Small intestine (tissue), 4 donors: ENCODE results near the gene LIMK1. TPM values are rescaled to one million over a fixed set of nuclear protein-coding genes. Genes with fewer than 3 reads are reported as not detected.

Source experiments
- polyA plus RNA-seq, 4 donors: library from polyadenylated mRNA; stranded (reverse) in 3 of 4; unstranded in 1 of 4; fragments of 200-250 nt in 3 of 4; fragments of 120-200 nt in 1 of 4; gene quantifications; one replicate each; pipeline versions ENCODE4 v1.2.1 to v1.2.3, GENCODE V29; 2013
- donor health status: healthy with polysubstance abuse.
- donor health status: Bipolar disorder and iron deficiency.
- donor health status: healthy.

LIMK1 gene
- polyA plus RNA-seq, 4 donors: 2.0 to 8.7 (median 7.0) TPM

Other genes with a start within 250 kb of the LIMK1 start
- 10 to 100 TPM in 1 of 4 donors, 1 to 10 TPM in 1, under 1 TPM in 2; 0.89 to 14.4 (median 2.5) TPM for gene METTL27, start 241.3 kb upstream of the LIMK1 start, polyA plus RNA-seq
- under 1 TPM in 2 of 4 donors, not detected in 2; 0.18 to 0.19 TPM for gene TMEM270, start 222.6 kb upstream of the LIMK1 start, polyA plus RNA-seq
- gene ELN, start 55.6 kb upstream of the LIMK1 start, polyA plus RNA-seq: 10 to 100 TPM in 2 of 4 donors, 1 to 10 TPM in 2; 1.3 to 87.5 (median 13.2) TPM
- gene EIF4H, start 90.6 kb downstream of the LIMK1 start, polyA plus RNA-seq: 100 to 1,000 TPM; 158 to 229 (median 187) TPM
- 1 to 10 TPM; 2.9 to 5.9 (median 5.5) TPM for gene LAT2, start 126.2 kb downstream of the LIMK1 start, polyA plus RNA-seq
- 10 to 100 TPM in 3 of 4 donors, 1 to 10 TPM in 1; 5.4 to 27.8 (median 19.6) TPM for gene RFC2, start 170.6 kb downstream of the LIMK1 start, polyA plus RNA-seq
- gene CLIP2, start 205.6 kb downstream of the LIMK1 start, polyA plus RNA-seq: 10 to 100 TPM; 11.3 to 25.9 (median 16.4) TPM